Nephron progenitor cell (in vitro differentiated cells): ENCODE measurements around the gene NDNF.
A peak's percentile ranks its signal among the peaks of the same experiment; 100 is the strongest.

Experiments
- DNase-seq: peaks from one replicate; pipeline ENCODE4 v3.0.0; 2021
- H3K27ac Mint-ChIP-seq: 2 replicates; pipeline ENCODE4 v1.8.0; 2021; ENCODE audit warnings: mild to moderate bottlenecking, moderate library complexity, mixed read lengths
- H3K27me3 Mint-ChIP-seq: 2 replicates; pipeline ENCODE4 v1.8.0; 2021; ENCODE audit warnings: mild to moderate bottlenecking, low read depth, mixed read lengths; ENCODE audit not compliant: poor library complexity
- H3K36me3 Mint-ChIP-seq: 2 replicates; pipeline ENCODE4 v1.8.0; 2021; ENCODE audit warnings: low read depth, mixed read lengths
- H3K4me1 Mint-ChIP-seq: 2 replicates; pipeline ENCODE4 v1.8.0; 2021; ENCODE audit warnings: mixed read lengths
- H3K4me3 Mint-ChIP-seq: 2 replicates; pipeline ENCODE4 v1.8.0; 2021; ENCODE audit warnings: mild to moderate bottlenecking, moderate library complexity, mixed read lengths
- H3K9me3 Mint-ChIP-seq: 2 replicates; pipeline ENCODE4 v1.8.0; 2021; ENCODE audit warnings: mild to moderate bottlenecking, moderate library complexity, mixed read lengths
- CTCF ChIP-seq: fragments of 200-600 bp; sonication (generic); IDR thresholded peaks from 2 replicates; pipeline ENCODE4 v1.5.0; 2021; ENCODE audit warnings: antibody characterized with exemption

The NDNF gene, protein sequence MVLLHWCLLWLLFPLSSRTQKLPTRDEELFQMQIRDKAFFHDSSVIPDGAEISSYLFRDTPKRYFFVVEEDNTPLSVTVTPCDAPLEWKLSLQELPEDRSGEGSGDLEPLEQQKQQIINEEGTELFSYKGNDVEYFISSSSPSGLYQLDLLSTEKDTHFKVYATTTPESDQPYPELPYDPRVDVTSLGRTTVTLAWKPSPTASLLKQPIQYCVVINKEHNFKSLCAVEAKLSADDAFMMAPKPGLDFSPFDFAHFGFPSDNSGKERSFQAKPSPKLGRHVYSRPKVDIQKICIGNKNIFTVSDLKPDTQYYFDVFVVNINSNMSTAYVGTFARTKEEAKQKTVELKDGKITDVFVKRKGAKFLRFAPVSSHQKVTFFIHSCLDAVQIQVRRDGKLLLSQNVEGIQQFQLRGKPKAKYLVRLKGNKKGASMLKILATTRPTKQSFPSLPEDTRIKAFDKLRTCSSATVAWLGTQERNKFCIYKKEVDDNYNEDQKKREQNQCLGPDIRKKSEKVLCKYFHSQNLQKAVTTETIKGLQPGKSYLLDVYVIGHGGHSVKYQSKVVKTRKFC

GRCh38 chr4:121072224-121073003 lies at the start of gene NDNF:
Gene NDNF, minus strand, starts transcription at chr4:121072535. Its CDS starts 26,698 bp downstream, at chr4:121045837.
- TF ChIP-seq CTCF, result no peak
- peak; percentile 77 for DNase-seq
- H3K36me3 Mint-ChIP-seq, result no peaks in the 10 kb centered on the region
- peak within 1 kb of the TSS; percentile 92 for H3K4me3 Mint-ChIP-seq
- H3K27me3 Mint-ChIP-seq, result peaks cover 16% of the 10 kb centered on the region
- H3K9me3 Mint-ChIP-seq, result no peaks in the 10 kb centered on the region
- H3K4me1 Mint-ChIP-seq, result peaks cover 43% of the 10 kb centered on the region
- peak within 1 kb of the TSS; percentile 55 for H3K27ac Mint-ChIP-seq

- Mint-ChIP-seq H3K36me3 (no peaks in the 10 kb centered on the region), H3K27ac (no peak overlapping the region), H3K9me3 (no peaks in the 10 kb centered on the region), H3K4me3 (no peak overlapping the region), H3K27me3 (peaks cover 7% of the 10 kb centered on the region), H3K4me1 (peaks cover 7% of the 10 kb centered on the region)
- TF ChIP-seq CTCF, result no peak
- DNase-seq, result no peak
Observed at GRCh38 chr4:121119715-121120114, 47.4 kb upstream of the NDNF start.

GRCh38 chr4:121118344-121118743 lies 46.0 kb upstream of the NDNF start:
- Mint-ChIP-seq H3K36me3 (no peaks in the 10 kb centered on the region), H3K4me1 (peaks cover 7% of the 10 kb centered on the region), H3K4me3 (no peak overlapping the region), H3K27me3 (peaks cover 7% of the 10 kb centered on the region), H3K9me3 (no peaks in the 10 kb centered on the region), H3K27ac (no peak overlapping the region)
- no peak for DNase-seq
- no peak for TF ChIP-seq CTCF

DNA sequence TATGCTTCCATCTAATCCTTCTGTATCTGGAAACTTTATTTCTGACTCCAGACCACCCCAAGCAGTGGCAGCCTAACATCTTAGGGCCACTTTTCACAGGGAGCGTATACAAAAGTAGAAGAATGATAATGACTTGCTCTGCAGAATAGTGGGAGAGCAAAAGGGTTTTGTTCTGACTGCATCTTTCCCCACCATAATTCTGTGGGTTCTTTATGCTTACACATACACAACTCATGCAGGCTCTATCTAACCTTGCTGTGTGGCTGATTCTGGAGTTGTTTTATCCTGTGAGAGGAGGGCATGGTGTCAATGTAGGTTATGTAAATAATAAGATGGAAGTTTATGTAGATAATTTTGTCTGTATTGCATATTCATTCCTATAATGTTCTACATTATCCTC lies 42.4 kb upstream of the NDNF start:
- peak overlapping the region; percentile 4 for H3K27ac Mint-ChIP-seq
- H3K27me3 Mint-ChIP-seq, result peaks cover 3% of the 10 kb centered on the region
- no peak for TF ChIP-seq CTCF
- H3K4me3 Mint-ChIP-seq, result no peak overlapping the region
- peaks cover 3% of the 10 kb centered on the region for H3K9me3 Mint-ChIP-seq
- no peaks in the 10 kb centered on the region for H3K36me3 Mint-ChIP-seq
- no peak for DNase-seq
- H3K4me1 Mint-ChIP-seq, result no peaks in the 10 kb centered on the region

- DNase-seq, result no peak
- peaks cover 3% of the 10 kb centered on the region for H3K27me3 Mint-ChIP-seq
- H3K4me3 Mint-ChIP-seq, result no peak overlapping the region
- no peaks in the 10 kb centered on the region for H3K36me3 Mint-ChIP-seq
- no peak overlapping the region for H3K27ac Mint-ChIP-seq
- no peaks in the 10 kb centered on the region for H3K4me1 Mint-ChIP-seq
- TF ChIP-seq CTCF, result peak; percentile 37
- peaks cover 3% of the 10 kb centered on the region for H3K9me3 Mint-ChIP-seq
Observed at GRCh38 chr4:121112530-121112929, 40.2 kb upstream of the NDNF start.
